Neural progenitor cell (in vitro differentiated cells): ENCODE results near the gene ZC3H12A. TPM values are rescaled to one million over a fixed set of nuclear protein-coding genes. Genes with fewer than 3 reads are reported as not detected.

ENCODE experiments used
- DNase-seq: peaks from one replicate; pipeline ENCODE4 v3.0.0-alpha.2; 2016; ENCODE audit warnings: low spot score
- H2AFZ ChIP-seq: fragments of 200-600 bp; sonication (generic); replicated peaks from 2 replicates; pipeline ENCODE4 v1.6.1; 2016; ENCODE audit warnings: antibody characterized with exemption
- H3F3A ChIP-seq: fragments of 200-600 bp; sonication (generic); 2 replicates; pipeline ENCODE4 v1.6.1; 2016; ENCODE audit warnings: antibody characterized with exemption, low read depth
- H3K27ac ChIP-seq: fragments of 200-600 bp; sonication (generic); 2 replicates; pipeline ENCODE4 v1.5.1; 2016; ENCODE audit warnings: mild to moderate bottlenecking
- H3K27me3 ChIP-seq: fragments of 200-600 bp; sonication (generic); 2 replicates; pipeline ENCODE4 v1.6.1; 2016; ENCODE audit warnings: mild to moderate bottlenecking, moderate library complexity
- H3K36me3 ChIP-seq: fragments of 200-600 bp; sonication (generic); 2 replicates; pipeline ENCODE4 v1.5.1; 2016
- H3K4me1 ChIP-seq: fragments of 200-600 bp; sonication (generic); 2 replicates; pipeline ENCODE4 v1.6.1; 2016; ENCODE audit warnings: mixed run types
- H3K4me2 ChIP-seq: fragments of 200-600 bp; sonication (generic); 2 replicates; pipeline ENCODE4 v1.6.1; 2016
- H3K4me3 ChIP-seq: fragments of 200-600 bp; sonication (generic); 2 replicates; pipeline ENCODE4 v1.5.1; 2016
- H3K79me2 ChIP-seq: fragments of 200-600 bp; sonication (generic); 2 replicates; pipeline ENCODE4 v1.6.1; 2016; ENCODE audit warnings: low read depth
- H3K9ac ChIP-seq: fragments of 200-600 bp; sonication (generic); 2 replicates; pipeline ENCODE4 v1.6.1; 2016
- H3K9me3 ChIP-seq: fragments of 200-600 bp; sonication (generic); 2 replicates; pipeline ENCODE4 v1.5.1; 2016; ENCODE audit warnings: low read depth
- H4K20me1 ChIP-seq: fragments of 200-600 bp; sonication (generic); 2 replicates; pipeline ENCODE4 v1.6.1; 2016; ENCODE audit warnings: low read depth
- H3K27ac Mint-ChIP-seq: 3 replicates; pipeline ENCODE4 v1.8.0; 2021; ENCODE audit warnings: mixed read lengths
- H3K27me3 Mint-ChIP-seq: 2 replicates; pipeline ENCODE4 v1.8.0; 2022; ENCODE audit warnings: low read depth, mild to moderate bottlenecking, inconsistent platforms, moderate library complexity, mixed read lengths; ENCODE audit not compliant: insufficient read depth
- H3K36me3 Mint-ChIP-seq: 3 replicates; pipeline ENCODE4 v1.8.0; 2021; ENCODE audit warnings: mixed read lengths
- H3K4me1 Mint-ChIP-seq: 3 replicates; pipeline ENCODE4 v1.8.0; 2021; ENCODE audit warnings: mixed read lengths
- H3K4me3 Mint-ChIP-seq: 3 replicates; pipeline ENCODE4 v1.8.0; 2021; ENCODE audit warnings: mild to moderate bottlenecking, moderate library complexity, mixed read lengths
- H3K9me3 Mint-ChIP-seq: 3 replicates; pipeline ENCODE4 v1.8.0; 2020; ENCODE audit warnings: mixed read lengths
- CTCF ChIP-seq: fragments of 200-600 bp; sonication (generic); IDR thresholded peaks from 2 replicates; pipeline ENCODE4 v1.5.1; 2017; ENCODE audit warnings: antibody characterized with exemption, mild to moderate bottlenecking
- EZH2 ChIP-seq: fragments of 200-600 bp; sonication (generic); IDR thresholded peaks from 2 replicates; pipeline ENCODE4 v1.6.1; 2017; ENCODE audit warnings: antibody characterized with exemption, mild to moderate bottlenecking, moderate library complexity
- EZH2phosphoT487 ChIP-seq: fragments of 200-600 bp; sonication (generic); IDR thresholded peaks from 2 replicates; pipeline ENCODE4 v1.6.1; 2017; ENCODE audit warnings: antibody characterized with exemption
- total RNA-seq: library from RNA; depleted of rRNA; stranded (reverse); fragments of >200 nt; gene quantifications from 2 replicates; pipeline ENCODE4 v1.2.3, GENCODE V29; 2015; ENCODE audit warnings: low replicate concordance

ZC3H12A gene
- total RNA-seq, 1 donor from 2014 or later = 1.2 TPM

- Histone ChIP-seq H3F3A (no peaks in the 10 kb centered on the region), H3K9me3 (no peaks in the 10 kb centered on the region), H3K36me3 (no peaks in the 10 kb centered on the region), H2AFZ (no peak overlapping the region), H3K4me2 (no peak overlapping the region), H3K79me2 (no peaks in the 10 kb centered on the region), H3K27me3 (no peaks in the 10 kb centered on the region), H4K20me1 (peaks cover 3% of the 10 kb centered on the region), H3K4me3 (no peak overlapping the region), H3K27ac (no peak overlapping the region), H3K9ac (no peak overlapping the region), H3K4me1 (no peaks in the 10 kb centered on the region)
- DNase-seq = no peak
- Mint-ChIP-seq H3K4me1 (peaks cover 13% of the 10 kb centered on the region), H3K36me3 (no peaks in the 10 kb centered on the region), H3K9me3 (no peaks in the 10 kb centered on the region), H3K27ac (no peak overlapping the region), H3K27me3 (peaks cover 3% of the 10 kb centered on the region), H3K4me3 (no peak overlapping the region)
- TF ChIP-seq CTCF (no peak), EZH2 (no peak), EZH2phosphoT487 (no peak)
Observed at GRCh38 chr1:37482004-37482785, 7.8 kb downstream of the ZC3H12A start.

- peaks cover 3% of the 10 kb centered on the region for H3K27me3 Mint-ChIP-seq
- H3K9me3 Mint-ChIP-seq = no peaks in the 10 kb centered on the region
- H3K27ac Mint-ChIP-seq = no peak overlapping the region
- DNase-seq = no peak
- Histone ChIP-seq H3K79me2 (no peaks in the 10 kb centered on the region), H4K20me1 (no peaks in the 10 kb centered on the region), H3K9ac (no peak overlapping the region), H3K27me3 (no peaks in the 10 kb centered on the region), H2AFZ (no peak overlapping the region), H3K9me3 (no peaks in the 10 kb centered on the region), H3K36me3 (no peaks in the 10 kb centered on the region), H3K4me2 (no peak overlapping the region), H3F3A (no peaks in the 10 kb centered on the region), H3K4me3 (no peak overlapping the region), H3K27ac (no peak overlapping the region), H3K4me1 (no peaks in the 10 kb centered on the region)
- H3K36me3 Mint-ChIP-seq = no peaks in the 10 kb centered on the region
- TF ChIP-seq EZH2phosphoT487 = no peak
- no peak for TF ChIP-seq CTCF
- no peak for TF ChIP-seq EZH2
- H3K4me1 Mint-ChIP-seq = peaks cover 9% of the 10 kb centered on the region
- no peak overlapping the region for H3K4me3 Mint-ChIP-seq
Observed at GRCh38 chr1:37482796-37483744, 8.7 kb downstream of the ZC3H12A start.

DNA sequence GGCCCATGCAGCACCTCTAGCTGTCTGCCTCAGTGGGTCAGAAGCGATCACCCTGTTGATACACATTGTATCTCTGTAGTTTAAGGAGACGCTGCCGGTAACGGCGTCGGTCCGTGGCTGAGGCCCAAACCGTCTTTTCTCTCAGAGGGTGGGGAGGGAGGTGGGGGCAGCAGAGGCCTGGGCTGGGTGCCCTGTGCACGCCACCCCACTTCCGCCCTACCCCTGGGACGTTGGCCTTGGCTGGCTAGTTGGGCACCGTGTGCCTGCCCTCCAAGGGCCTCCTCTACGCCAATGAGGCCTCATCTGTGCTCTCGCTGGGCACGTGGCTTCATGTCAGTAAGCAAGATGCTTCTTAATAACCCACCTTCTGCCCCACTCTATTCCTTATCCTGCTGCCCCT is 9.4 kb downstream of the ZC3H12A start:
- Histone ChIP-seq H2AFZ (no peak overlapping the region), H3K4me1 (no peaks in the 10 kb centered on the region), H3K27ac (no peak overlapping the region), H4K20me1 (no peaks in the 10 kb centered on the region), H3K27me3 (no peaks in the 10 kb centered on the region), H3K4me3 (no peak overlapping the region), H3K9me3 (no peaks in the 10 kb centered on the region), H3K79me2 (no peaks in the 10 kb centered on the region), H3K9ac (no peak overlapping the region), H3K36me3 (no peaks in the 10 kb centered on the region), H3K4me2 (no peak overlapping the region), H3F3A (no peaks in the 10 kb centered on the region)
- TF ChIP-seq CTCF = no peak
- no peak for TF ChIP-seq EZH2
- no peak for TF ChIP-seq EZH2phosphoT487
- H3K4me1 Mint-ChIP-seq = peaks cover 9% of the 10 kb centered on the region
- H3K4me3 Mint-ChIP-seq = no peak overlapping the region
- peaks cover 3% of the 10 kb centered on the region for H3K27me3 Mint-ChIP-seq
- no peaks in the 10 kb centered on the region for H3K36me3 Mint-ChIP-seq
- H3K9me3 Mint-ChIP-seq = no peaks in the 10 kb centered on the region
- DNase-seq = no peak
- no peak overlapping the region for H3K27ac Mint-ChIP-seq
